Measurements from ENCODE around the gene YBX3. TPM values are rescaled to one million over a fixed set of nuclear protein-coding genes. Genes with fewer than 3 reads are reported as not detected.

Gene YBX3
- total and polyA plus RNA-seq, 2 of the 13 experiments (the other 11 are each of a cell fraction or from before 2014, with no cell fraction given), result 77.5 to 99.6 TPM

DNA sequence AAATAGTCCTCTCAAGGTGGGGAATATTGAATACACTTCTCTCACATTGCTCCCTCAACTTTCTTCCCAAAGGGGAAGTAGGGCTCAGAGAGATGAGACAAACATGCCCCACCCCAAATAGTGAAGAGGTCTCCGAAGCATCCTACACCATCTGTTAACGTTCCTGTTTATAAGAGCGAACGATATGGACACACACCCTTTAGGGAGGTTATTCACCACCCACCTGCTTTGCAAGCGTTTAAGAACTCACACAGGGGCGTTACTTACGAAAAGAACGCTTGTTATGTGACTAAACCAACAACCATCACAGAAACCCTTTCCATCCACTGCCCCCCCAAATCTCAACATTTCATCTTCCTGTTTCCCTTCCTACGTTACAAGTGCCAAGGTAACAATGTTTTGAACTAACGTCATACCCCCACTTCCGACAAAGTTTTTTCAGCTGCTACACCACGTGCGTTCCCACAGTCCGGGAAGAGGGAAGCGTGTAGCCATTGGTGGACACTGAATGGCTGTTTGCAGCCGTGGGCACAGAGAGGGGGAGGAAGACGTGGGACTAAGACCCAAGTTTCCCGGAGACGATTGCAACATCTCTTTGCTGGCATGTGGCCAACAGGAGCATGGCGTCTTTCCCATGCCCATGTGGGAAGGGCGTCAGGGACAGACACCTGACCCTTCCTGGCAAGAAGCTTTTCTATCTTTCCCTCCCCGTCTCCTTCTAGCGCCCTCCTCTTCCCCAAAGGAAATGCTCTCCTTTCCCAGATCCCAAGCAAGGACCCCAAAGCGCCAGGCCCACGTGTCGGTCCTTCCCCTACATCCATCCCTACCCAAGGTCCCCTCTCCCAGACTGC is 1.2 kb downstream of the YBX3 start (continued):
- TF ChIP-seq ZNF142 (CRISPR knock-in tag; IDR thresholded peaks at IDR 0.05), result no peak
- TF ChIP-seq RARA (CRISPR knock-in tag; IDR thresholded peaks at IDR 0.05), result no peak; the same call in 1 of the 2 replicates
- TF ChIP-seq KLF6 (CRISPR knock-in tag; IDR thresholded peaks at IDR 0.05), result peak; percentile 80
- 0 out of 2 replicates have a peak, but pooled peaks have one; percentile 33 for TF ChIP-seq ZNF468 (CRISPR knock-in tag; IDR thresholded peaks at IDR 0.05)
- no peak for TF ChIP-seq RAD21 (CRISPR knock-in tag; IDR thresholded peaks at IDR 0.05)
- TF ChIP-seq NFYB (CRISPR knock-in tag; IDR thresholded peaks at IDR 0.05), result peak; percentile 51
- TF ChIP-seq ATF1 (CRISPR knock-in tag; IDR thresholded peaks at IDR 0.05), result peak; percentile 79
- peak; percentile 83 for TF ChIP-seq ZNF780A (CRISPR knock-in tag; IDR thresholded peaks at IDR 0.05)
- TF ChIP-seq, protein P1, sequence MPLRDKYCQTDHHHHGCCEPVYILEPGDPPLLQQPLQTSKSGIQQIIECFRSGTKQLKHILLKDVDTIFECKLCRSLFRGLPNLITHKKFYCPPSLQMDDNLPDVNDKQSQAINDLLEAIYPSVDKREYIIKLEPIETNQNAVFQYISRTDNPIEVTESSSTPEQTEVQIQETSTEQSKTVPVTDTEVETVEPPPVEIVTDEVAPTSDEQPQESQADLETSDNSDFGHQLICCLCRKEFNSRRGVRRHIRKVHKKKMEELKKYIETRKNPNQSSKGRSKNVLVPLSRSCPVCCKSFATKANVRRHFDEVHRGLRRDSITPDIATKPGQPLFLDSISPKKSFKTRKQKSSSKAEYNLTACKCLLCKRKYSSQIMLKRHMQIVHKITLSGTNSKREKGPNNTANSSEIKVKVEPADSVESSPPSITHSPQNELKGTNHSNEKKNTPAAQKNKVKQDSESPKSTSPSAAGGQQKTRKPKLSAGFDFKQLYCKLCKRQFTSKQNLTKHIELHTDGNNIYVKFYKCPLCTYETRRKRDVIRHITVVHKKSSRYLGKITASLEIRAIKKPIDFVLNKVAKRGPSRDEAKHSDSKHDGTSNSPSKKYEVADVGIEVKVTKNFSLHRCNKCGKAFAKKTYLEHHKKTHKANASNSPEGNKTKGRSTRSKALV (CRISPR knock-in tag; IDR thresholded peaks at IDR 0.05), result 0 out of 2 replicates have a peak, but pooled peaks have one; percentile 21
- no peak for TF ChIP-seq HMG20B (CRISPR knock-in tag; conservative IDR thresholded peaks at IDR 0.05)
- no peak for TF ChIP-seq CC2D1A (CRISPR knock-in tag; IDR thresholded peaks at IDR 0.05)
- TF ChIP-seq ZZZ3 (CRISPR knock-in tag; IDR thresholded peaks at IDR 0.05; ENCODE audit: borderline replicate concordance), result no peak
- peak; percentile 34; the same call in 1 of the 2 replicates for TF ChIP-seq KDM5A (IDR thresholded peaks at IDR 0.05; ENCODE audit: borderline replicate concordance, low read length)
- no peak for TF ChIP-seq KDM4B (CRISPR knock-in tag; IDR thresholded peaks at IDR 0.05)
- no peak for TF ChIP-seq ZSCAN20 (CRISPR knock-in tag; IDR thresholded peaks at IDR 0.05; ENCODE audit: borderline replicate concordance)
- TF ChIP-seq ZNF674 (CRISPR knock-in tag; IDR thresholded peaks at IDR 0.05; ENCODE audit: low read depth), result no peak
- peak; percentile 69 for TF ChIP-seq THAP11 (CRISPR knock-in tag; IDR thresholded peaks at IDR 0.05)
- TF ChIP-seq KMT2B (CRISPR knock-in tag; IDR thresholded peaks at IDR 0.05), result peak; percentile 69
- no peak for TF ChIP-seq PREB (CRISPR knock-in tag; IDR thresholded peaks at IDR 0.05)
- peak; percentile 66 for TF ChIP-seq NR0B2 (CRISPR knock-in tag; IDR thresholded peaks at IDR 0.05)
- TF ChIP-seq LCORL (IDR thresholded peaks at IDR 0.05), result peak; percentile 87
- TF ChIP-seq LCORL (CRISPR knock-in tag; IDR thresholded peaks at IDR 0.05), result peak; percentile 50; the same call in 1 of the 2 replicates

Measured in HepG2 (cell line).